Mammary epithelial cell (primary cell): ENCODE data around the gene SLC7A1.

Experiments used
- CTCF ChIP-seq, 2 donors: IDR thresholded peaks in 1 of 2; conservative IDR thresholded peaks in 1 of 2; 2 replicates each; pipeline ENCODE4 v1.5.1; 2011 to 2012; ENCODE audit warnings: inconsistent platforms in 2 of 2, low read length in 2 of 2, mild to moderate bottlenecking in 2 of 2, control low read depth in 1 of 2, low read depth in 1 of 2; ENCODE audit not compliant: insufficient read depth in 1 of 2; ENCODE audit errors: extremely low read depth in 1 of 2
- EZH2 ChIP-seq: IDR thresholded peaks from 2 replicates; pipeline ENCODE4 v1.6.1; 2012; ENCODE audit warnings: low read length, inconsistent platforms, borderline replicate concordance

- TF ChIP-seq CTCF (conservative IDR thresholded peaks at IDR 0.05 in 1 of 2, IDR thresholded peaks at IDR 0.05 in 1 of 2; ENCODE audit: extremely low read depth in 1 of 2, insufficient read depth in 1 of 2, low read depth in 1 of 2, low read length in 2 of 2) (no peak), EZH2 (no peak)
These were observed 90.0 kb downstream of the SLC7A1 start for GRCh38 chr13:29505511-29505910.
